GM18868 (cell line): ENCODE measurements around the gene IRS2.

Experiments used
- ATAC-seq: cut with Tn5 transposase; IDR thresholded peaks from one replicate; pipeline ENCODE4 v1.9.1; 2021; ENCODE audit warnings: mild to moderate bottlenecking, moderate library complexity; ENCODE audit not compliant: unreplicated experiment

The IRS2 gene

DNA sequence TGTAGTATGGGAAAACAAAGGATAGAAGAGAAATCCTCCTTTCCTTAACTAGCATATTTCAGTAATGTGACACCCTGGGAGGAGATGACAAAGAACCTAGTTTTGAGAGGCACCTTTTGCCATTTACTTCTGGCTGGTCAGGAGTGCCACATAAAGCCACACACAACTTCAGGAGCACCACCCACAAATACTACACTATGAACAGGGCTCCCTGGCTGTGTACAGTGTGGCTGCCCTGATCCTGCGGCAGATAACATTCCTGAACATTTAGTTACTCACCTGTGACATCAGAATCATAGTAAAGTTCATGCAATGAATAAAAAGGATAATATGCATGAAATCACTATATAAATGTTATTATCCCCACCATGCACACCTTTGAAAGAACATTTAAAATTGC lies 17.4 kb upstream of the IRS2 start:
- ATAC-seq, result no peak

DNA sequence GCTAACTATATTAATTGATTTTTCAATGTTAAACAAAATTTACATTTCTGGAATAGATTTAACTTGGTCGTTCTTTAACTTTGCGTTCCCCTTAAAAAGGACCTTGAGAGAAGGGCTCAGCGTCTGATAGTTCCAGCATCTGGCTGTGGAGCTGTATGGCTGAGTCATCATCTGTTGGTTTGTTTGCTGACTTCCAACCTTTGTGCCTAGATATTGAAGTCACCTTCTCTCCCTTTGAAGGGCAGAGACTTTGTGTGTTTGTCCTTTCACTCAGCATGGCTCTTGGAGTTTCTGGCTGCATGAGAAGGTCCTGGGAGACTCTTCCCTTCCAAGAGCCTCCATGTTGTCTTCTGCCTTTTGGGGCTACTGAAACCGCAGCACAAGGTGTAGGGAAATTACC lies 16.6 kb upstream of the IRS2 start:
- no peak for ATAC-seq

DNA sequence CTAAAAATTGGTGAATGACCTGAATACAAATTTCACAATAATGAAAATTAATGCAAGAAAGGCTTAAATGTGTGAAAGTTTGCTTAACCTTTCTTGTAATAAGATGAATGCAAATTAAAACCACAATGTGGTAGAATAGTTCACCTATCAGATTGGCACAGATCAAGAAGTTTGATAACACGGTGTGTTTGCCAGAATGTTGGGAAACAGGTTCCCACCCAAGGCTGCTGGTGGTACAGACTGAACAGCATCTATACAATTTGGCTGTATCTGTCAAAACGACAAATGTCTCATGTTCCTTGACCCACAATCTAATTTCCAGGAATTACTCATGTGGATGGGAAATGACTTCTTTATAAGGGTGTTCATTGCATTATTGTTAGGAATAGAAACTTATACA lies 8.6 kb upstream of the IRS2 start:
- ATAC-seq, result no peak

DNA sequence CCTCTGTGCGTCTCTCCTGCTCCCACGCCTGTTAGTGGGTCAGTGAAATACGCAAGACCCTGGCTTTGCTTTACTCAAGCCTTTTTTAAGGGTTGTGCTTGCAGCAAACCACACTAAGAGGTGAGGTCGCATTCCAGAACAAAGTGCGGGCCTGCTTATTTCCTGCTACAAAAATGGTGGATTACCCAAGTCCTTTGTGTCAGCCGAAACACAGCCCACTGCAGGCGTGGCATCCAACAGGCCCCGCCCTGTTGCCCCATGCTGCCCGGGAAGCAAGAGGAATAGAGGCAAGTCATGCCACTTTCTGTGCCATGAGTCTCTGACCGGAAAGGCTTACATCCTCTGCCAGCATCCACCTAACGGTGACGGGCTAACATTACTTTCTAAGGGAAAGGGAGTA lies 7.7 kb upstream of the IRS2 start:
- ATAC-seq, result no peak

DNA sequence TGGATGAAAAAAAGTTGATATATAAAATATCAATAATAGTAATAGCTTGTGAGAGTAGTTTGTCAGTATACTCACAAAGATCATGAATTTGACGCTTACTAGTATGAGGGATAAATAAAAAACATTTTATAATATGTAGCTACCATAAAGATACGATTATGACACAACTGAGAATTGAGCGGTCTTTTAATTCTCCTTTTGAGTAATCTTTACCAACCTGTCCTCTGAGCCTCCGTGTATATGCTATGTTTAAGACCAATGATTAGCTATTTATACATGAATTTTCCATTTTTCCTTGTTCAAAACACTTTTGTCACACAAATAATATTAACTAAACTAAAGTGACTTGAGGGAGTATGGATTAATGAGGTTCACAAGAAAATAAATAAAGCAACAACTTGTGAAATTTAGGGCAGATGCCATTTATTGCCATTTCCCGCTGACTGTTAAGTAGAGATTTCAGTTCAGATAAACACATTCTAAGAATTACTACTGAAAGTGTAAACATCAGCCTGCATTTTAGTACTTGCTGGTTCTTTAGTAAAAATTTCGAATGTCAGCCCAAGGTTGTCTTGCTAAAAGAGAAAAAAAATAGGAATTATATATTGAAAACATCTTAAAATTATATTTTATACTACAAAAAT lies 6.2 kb upstream of the IRS2 start:
- no peak for ATAC-seq

DNA sequence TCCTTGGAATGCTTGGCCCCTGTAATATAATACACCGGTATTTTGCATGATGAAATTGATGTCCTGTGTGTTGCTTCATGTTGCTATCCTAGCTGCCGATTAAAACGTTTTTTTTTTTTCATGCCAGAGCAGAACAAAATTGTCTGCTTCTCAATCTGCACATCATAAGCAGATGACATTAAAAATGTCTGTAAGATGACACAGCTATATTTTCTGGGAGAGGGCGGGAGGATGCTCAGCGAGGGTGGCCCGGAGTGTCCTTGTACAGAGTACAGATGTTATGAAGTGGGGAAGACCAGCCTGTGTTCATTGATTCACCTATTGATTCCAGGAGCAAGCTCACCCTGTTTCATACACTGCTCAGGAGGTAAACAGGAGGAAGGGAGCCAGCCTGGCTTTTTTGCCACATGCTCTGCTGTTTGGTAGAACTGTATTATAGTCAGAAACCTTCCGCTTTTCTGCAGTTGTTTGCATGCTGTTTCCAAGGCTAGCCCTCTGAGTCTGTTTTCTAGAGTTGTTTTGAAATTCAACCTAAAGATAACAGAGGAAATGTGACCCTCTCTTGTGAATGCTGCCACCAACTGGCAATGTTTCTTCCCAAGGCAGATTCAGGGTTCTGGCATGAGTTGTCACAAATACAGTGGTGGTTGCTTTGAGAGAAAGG lies 4.7 kb upstream of the IRS2 start:
- ATAC-seq, result no peak

DNA sequence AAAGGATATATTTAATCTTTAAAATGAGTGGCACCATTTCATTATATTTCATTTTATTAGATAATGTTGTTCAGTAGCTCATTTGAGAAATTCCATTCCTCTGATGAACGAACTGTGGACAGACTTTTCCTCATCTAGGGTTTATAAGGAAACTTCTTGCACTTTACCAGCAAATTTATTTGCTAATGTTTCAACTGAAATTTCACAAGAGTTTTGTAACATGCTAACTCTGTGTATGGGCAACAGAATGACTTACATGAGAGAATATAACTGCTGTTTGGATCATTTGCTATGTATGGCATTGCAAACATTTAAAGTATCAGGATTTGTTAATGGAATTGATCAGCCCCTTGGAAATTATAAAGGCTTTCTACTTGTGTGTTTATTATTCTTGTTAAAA lies 3.7 kb upstream of the IRS2 start:
- no peak for ATAC-seq

DNA sequence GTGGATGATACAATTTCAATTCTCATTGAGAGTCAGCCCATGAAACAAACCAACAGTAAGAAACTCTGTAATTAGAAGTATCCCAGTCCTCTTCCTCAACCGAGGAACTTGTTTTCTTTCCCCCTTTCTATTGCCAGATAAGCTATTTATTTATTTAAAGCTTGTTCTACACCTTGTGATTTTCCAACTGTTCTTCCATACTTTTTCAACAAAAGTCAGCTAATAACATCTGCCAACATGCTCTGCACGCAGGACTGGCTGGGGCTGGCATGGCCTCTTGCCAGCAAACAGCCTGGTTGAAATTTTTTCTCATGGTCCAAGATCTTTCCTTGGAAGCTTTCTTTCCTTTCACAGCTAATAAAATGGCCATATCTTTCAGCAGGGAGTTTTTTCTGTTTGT lies 2.9 kb upstream of the IRS2 start:
- no peak for ATAC-seq

DNA sequence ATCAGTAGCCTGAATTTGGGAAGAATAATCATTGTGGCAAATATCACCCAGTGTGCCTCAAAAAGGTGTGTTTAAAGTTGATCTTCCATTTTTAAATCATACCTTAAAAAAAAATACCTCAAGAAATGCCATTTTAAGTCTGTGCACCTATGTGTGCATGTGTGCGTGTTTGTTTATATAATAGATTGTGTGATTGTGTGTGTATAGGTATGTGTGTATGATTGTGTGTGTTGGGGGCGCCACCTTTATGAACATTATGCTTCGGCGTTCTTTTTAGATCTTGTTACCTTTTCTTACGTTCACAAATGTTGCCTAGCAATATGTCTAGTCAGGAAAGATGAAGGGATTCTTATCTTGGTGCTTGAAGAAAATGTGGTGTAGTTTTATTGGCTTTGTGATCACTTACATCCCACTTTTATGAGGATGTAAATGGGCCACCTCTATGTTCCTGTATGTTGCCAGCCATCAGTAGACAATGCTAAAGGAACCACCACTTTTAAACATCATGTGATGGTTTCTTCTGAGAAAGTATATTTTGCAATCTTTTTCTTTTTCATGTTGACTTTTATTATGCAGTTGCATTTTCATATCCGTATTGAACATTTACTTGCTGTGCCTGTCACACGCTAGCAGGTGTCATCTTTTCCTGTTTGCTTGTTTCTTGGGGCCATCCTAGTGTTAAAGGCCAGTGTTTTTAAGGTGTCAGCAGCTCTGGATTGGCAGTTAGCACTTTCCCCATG lies 2.2 kb upstream of the IRS2 start:
- ATAC-seq, result no peak

DNA sequence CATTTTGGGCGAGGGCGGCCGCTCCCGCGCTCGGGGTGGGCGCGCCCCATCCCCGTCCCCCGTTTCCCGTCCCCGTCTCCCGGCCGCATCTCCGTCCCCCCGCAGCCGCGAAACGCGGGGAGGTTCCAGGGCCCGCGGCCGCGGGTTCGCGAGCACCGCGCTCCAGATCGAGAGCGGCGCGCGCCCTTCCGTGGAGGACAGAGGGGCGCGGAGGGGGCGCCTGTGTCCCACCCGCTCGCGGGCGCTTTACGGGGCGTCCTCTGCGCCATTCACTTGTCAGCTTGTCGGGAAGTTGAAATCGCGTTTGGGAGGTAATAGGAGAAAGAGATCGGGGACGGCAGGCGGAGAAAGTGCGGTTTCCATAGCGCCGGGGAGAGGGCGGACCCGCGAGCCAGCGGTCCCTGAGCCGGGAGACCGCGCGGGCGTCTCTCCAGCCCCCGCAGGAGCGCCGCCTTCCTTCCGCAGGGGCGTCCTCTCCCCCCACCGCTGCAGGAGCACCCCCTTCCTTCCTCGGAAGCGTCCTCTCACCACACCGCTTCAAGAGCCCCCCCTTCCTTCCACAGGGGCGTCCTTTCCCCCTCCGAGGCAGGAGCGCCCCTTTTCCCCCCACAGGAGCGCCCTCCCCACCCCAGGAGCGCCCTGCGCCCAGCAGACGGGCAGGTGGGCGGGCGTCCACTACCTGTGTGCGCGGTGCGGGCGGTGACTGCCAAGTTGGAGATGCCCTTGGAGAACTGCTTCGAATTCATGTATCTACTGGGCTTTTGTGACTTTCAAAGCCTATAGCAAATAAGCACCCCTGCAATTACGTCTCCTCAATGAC lies 962 bp upstream of the IRS2 start:
- peak; percentile 6 for ATAC-seq

DNA sequence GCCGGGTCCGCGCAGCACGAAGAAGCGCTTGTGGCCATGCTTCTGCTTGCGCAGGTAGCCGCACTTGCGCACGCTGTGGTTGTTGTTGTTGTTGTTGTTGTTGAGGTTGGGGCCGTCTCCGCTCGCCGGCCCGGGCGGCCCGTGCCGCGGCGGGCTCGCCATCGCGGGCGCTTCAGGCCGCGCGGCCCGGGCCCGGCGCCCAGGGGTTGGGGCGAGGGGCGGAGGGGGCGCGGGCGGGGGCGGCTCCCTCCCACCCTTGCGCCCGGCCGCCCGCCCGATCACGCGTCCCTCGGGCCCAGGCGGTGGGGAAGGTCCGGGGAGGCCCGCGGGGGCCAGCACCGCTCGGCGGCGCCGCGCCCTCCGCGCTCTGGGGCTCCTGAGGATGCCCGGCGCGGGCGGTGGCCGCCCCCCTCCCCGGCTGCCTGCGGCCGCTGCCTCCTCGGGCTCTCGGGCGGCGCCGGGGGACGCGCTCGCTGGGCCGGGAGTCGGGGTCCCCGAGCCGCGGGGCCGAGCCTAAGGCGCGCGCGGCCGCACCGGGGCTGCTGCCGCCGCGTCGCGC lies 412 bp downstream of the IRS2 start:
- peak; percentile 19 for ATAC-seq

DNA sequence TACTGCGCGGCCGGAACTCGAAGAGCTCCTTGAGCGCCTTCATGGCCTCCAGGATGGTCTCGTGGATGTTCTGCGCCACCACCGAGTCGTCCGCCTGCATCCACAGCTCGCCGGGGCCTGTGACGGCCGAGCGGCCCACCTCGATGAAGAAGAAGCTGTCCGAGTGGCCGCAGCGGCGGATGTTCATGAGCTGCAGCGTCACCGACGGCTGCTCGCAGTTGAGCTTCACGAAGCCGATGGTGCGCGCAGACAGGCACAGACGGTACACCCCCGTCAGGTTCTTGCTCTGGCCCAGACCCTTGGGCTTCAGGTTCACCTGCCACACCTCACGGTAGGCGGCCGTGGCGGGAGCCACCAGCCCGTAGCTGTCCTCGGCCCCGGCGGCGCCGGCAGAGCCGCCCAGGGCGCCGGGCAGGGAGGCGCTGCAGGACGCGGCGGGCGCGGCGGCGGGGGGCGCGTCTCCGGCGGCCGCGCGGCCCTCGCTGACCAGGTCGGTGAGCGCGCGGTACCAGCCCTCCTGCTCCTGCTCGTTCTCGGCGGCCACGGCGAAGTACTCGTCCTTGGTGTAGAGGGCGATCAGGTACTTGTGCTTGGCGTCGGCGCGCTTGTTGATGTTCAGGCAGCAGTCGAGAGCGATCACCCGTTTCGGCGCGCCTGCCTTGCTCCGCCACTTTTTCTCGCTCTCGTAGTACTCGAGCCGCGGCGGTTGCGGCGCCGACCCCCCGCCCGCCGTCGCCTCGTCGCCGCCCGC lies 1.1 kb downstream of the IRS2 start:
- no peak for ATAC-seq

DNA sequence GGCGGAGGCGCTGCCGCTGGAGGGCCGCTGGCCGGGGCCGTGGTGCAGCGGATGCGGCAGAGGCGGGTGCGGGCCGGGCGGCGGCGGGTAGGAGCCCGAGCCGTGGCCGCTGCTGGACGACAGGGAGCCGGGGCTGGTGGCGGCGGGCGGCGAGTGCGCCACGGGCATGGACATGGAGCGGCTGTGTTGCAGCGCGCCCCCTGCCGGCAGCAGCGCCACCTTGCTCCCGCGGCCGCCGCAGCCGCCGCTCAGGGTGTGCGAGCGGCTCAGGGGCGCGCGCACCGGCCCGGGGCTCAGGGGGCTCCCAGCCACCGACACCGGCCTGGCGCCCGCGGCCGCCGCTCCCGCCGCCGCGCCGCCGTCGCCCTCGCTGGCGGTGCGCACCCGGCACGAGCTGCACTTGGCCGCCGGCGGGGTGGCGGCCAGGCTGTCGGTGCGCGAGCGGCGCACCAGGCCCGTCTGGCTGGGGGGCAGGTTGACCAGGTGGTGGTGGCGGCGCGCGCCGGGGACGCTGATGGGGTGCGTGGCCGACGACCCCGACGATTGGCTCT lies 1.7 kb downstream of the IRS2 start:
- no peak for ATAC-seq

DNA sequence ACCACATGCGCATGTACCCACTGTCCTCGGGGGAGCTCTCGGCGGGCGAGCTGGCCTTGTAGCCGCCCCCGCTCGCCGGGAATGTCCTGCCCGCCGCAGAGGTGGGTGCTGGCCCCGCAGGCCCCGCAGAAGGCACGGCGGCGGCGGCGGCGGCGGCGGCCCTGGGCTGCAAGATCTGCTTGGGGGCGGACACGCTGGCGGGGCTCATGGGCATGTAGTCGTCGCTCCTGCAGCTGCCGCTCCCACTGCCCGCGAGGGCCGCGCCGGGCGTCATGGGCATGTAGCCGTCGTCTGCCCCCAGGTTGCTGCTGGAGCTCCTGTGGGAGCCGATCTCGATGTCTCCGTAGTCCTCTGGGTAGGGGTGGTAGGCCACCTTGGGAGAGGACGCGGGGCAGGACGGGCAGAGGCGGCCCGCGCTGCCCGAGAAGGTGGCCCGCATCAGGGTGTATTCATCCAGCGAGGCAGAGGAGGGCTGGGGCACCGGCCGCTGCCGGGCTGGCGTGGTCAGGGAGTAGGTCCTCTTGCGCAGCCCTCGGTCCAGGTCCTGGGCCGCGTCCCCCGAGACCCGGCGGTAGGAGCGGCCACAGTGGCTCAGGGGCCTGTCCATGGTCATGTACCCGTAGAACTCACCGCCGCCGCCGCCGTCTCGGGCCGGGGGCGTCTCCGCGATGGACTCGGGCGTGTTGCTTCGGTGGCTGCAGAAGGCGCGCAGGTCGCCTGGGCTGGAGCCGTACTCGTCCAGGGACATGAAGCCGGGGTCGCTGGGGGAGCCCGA lies 2.4 kb downstream of the IRS2 start:
- ATAC-seq, result no peak

DNA sequence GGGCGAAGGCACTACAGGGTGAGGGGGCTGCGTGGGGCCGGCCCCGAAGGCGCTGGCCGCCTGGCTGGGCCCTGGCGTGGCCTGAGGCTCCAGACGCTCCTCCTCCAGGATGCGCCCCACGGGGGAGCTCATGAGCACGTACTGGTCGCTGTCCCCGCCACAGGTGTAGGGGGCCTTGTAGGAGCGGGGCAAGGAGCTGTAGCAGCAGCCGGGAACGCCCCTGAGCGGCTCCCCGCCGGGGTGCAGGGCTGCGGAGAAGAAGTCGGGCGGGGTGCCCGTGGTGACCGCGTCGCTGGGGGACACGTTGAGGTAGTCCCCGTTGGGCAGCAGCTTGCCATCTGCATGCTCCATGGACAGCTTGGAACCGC lies 3.0 kb downstream of the IRS2 start:
- no peak for ATAC-seq

DNA sequence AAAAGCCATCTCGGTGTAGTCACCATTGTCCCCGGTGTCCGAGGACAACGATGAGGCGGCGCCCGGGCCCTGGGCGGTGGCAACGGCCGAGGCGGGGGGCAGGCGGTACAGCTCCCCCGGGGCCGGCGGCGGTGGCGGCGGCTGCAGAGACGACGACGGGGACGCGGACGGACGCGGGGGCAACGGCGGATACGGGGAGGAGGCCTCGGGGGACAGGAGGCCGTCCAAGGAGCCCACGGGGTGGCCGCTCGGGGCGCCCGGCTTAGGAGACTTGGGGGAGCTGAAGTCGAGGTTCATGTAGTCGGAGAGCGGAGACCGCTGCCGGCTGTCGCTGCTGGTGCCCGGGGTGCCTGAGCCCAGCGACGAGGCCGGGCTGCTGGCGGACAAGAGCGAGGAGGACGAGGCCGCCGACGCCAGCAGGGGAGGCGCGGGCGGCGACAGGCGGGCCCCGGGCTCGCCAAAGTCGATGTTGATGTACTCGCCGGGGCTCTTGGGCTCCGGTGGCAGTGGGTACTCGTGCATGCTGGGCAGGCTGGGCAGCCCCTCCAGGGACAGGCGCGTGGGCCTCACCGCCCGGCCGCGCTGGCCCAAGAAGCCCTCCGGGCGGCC lies 3.5 kb downstream of the IRS2 start:
- ATAC-seq, result no peak

DNA sequence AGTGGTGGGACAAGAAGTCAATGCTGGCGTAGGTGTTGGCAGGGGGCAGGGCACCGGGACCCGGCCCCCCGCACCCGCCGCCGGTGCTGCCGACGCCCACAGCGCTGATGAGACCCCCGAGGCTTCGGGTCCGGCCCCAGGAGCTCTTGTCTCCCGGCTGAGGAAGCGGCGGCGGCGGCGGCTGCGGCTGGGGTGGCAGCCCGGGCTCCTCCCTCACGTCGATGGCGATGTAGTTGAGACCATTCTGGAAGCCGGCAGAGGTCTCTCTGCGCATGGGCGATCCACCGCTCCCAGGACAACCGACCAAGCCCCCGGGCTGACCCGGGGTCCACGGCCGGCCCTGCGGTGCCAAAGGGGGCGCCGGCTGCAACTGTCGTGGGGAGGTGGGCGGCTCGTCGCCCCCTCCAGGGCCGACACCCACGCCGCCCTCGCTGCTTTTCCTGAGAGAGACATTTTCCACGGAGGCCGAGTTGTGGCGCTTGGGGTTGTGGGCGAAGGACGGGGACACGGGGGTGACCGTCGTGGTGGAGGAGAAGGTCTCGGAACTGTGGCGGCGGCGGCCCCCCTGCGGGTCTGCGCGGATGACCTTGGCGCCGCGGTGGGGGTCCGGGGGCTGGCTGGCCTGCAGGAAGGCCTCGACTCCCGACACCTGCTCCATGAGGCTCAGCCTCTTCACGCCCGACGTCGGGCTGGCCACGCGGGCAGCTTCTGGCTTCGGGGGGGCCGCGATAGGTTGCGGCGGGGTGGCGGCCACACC lies 4.1 kb downstream of the IRS2 start:
- no peak for ATAC-seq

DNA sequence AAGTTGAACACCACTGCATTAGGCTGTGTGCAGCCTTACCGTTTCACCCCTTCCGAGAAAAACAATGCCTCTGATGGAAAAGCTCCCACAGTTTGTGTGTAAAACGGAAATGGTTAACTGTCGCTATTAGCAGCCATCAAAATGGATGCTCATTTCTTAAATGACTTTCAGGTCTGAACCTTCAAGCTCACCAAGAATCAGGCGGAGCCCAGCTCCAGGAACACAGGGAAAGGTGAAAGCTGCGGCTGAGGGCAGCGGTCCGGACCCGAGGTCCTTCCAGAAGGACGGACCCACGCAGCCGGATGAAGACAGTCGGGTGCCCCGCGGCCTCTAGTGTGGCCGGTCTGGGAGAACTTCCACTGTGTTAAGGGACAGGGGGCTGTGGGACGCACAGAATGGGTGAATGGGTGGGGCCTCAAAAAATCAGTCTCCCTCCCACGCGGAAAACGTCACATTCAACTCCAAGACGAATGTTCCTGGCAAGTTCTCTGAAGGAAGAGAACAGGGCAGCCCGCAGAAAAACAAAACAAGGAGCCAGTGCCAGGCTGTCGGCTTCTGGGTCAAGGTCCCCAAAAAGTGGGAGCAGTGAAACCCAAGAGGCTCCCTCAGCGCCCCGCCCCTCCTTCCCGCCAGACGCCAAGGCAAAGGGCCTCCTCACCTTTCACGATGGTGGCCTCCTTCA lies 4.9 kb downstream of the IRS2 start:
- no peak for ATAC-seq
